Activated CD4-positive, alpha-beta T cell treated with anti-CD3 and anti-CD28 coated beads, Interleukin-2, amount 50 U/mL, for 4 hours (primary cell): ENCODE measurements around the gene CCDC154.

Experiments used
- DNase-seq, 2 experiments: peaks; one replicate each; pipeline ENCODE4 v3.0.0-alpha.2; 2020

CCDC154 gene

GRCh38 chr16:1420111-1420539 lies 24.2 kb downstream of the CCDC154 start:
- DNase-seq: no peak

GRCh38 chr16:1416521-1416941 lies 27.8 kb downstream of the CCDC154 start:
- DNase-seq: no peak

GRCh38 chr16:1414532-1415260 lies 29.7 kb downstream of the CCDC154 start, which contains the start of gene UNKL:
TSS of gene UNKL (minus strand) at chr16:1414704. CDS start at chr16:1414691, 13 bp downstream.
- peak; percentile 72 to 75 for DNase-seq

- DNase-seq: peak; percentile 46 to 49
Measured at GRCh38 chr16:1413684-1414531, 30.4 kb downstream of the CCDC154 start.

GRCh38 chr16:1412847-1413246 lies 31.5 kb downstream of the CCDC154 start:
- DNase-seq: no peak

GRCh38 chr16:1408171-1408837 lies 36.1 kb downstream of the CCDC154 start:
- peak; percentile 94 to 95 for DNase-seq

- DNase-seq: no peak
Measured at GRCh38 chr16:1407753-1408152, 36.6 kb downstream of the CCDC154 start.

GRCh38 chr16:1403733-1404132 lies 40.6 kb downstream of the CCDC154 start:
- no peak for DNase-seq

- no peak for DNase-seq
Measured at GRCh38 chr16:1403036-1403435, 41.3 kb downstream of the CCDC154 start.

GRCh38 chr16:1401758-1402154 lies 42.6 kb downstream of the CCDC154 start:
- DNase-seq: no peak

GRCh38 chr16:1401061-1401757 lies 43.1 kb downstream of the CCDC154 start:
- DNase-seq: no peak

- DNase-seq: no peak
Measured at GRCh38 chr16:1398826-1399581, 45.4 kb downstream of the CCDC154 start.

- DNase-seq: no peak
Measured at GRCh38 chr16:1398351-1398750, 46.0 kb downstream of the CCDC154 start.

GRCh38 chr16:1397779-1398178 lies 46.6 kb downstream of the CCDC154 start:
- DNase-seq: no peak

GRCh38 chr16:1395444-1396031 lies 48.8 kb downstream of the CCDC154 start:
- no peak for DNase-seq

GRCh38 chr16:1394367-1394951 lies 49.9 kb downstream of the CCDC154 start:
- no peak for DNase-seq

GRCh38 chr16:1393613-1394176 lies 50.7 kb downstream of the CCDC154 start:
- DNase-seq: no peak

GRCh38 chr16:1392826-1393225 lies 51.5 kb downstream of the CCDC154 start:
- DNase-seq: no peak

- DNase-seq: no peak
Measured at GRCh38 chr16:1390239-1390779, 54.0 kb downstream of the CCDC154 start.

- no peak for DNase-seq
Measured at GRCh38 chr16:1389762-1390161, 54.6 kb downstream of the CCDC154 start.
